BJ (cell line): Measurements from ENCODE around the gene AK9. TPM values are rescaled to one million over a fixed set of nuclear protein-coding genes. Genes with fewer than 3 reads are reported as not detected.

Experiments used
- CTCF ChIA-PET: fragments of 350-600 bp; formaldehyde crosslinking; extraction: SDS; loops from one replicate; lab custom pipeline; 2021; ENCODE audit warnings: antibody characterized with exemption, inconsistent platforms; lab: Yijun Ruan, JAX
- POLR2A ChIA-PET: fragments of 300-600 bp; sonication (Branson Sonifier 250); formaldehyde crosslinking; extraction: SDS; loops from one replicate; lab custom pipeline; 2021; ENCODE audit warnings: antibody characterized with exemption; lab: Charles Lee
- DNase-seq: peaks from one replicate; pipeline ENCODE4 v3.0.0-alpha.2; 2011; ENCODE audit warnings: low read depth
- H3K27me3 ChIP-seq: 2 replicates; pipeline ENCODE4 v1.6.0; 2011; ENCODE audit warnings: low read length; ENCODE audit not compliant: control insufficient read depth, insufficient read depth
- H3K36me3 ChIP-seq: 2 replicates; pipeline ENCODE4 v1.5.1; 2011; ENCODE audit warnings: low read length; ENCODE audit not compliant: control insufficient read depth, insufficient read depth
- H3K4me3 ChIP-seq: 2 replicates; pipeline ENCODE4 v1.5.1; 2011; ENCODE audit warnings: low read depth, mild to moderate bottlenecking, control low read depth, low read length
- polyA plus RNA-seq: library from polyadenylated mRNA; depleted of rRNA; stranded (reverse); fragments of >200 nt; gene quantifications from 2 replicates; pipeline ENCODE4 v1.2.3, GENCODE V29; 2011
- TF ChIP-seq, protein P1 (sequence below): IDR thresholded peaks from 2 replicates; pipeline ENCODE4 v1.5.1; 2011; ENCODE audit warnings: low read depth, mild to moderate bottlenecking, control low read depth, inconsistent platforms, low read length, moderate library complexity; ENCODE audit not compliant: insufficient read depth

The AK9 gene
- polyA plus RNA-seq, 1 experiment: 1.3 TPM

DNA sequence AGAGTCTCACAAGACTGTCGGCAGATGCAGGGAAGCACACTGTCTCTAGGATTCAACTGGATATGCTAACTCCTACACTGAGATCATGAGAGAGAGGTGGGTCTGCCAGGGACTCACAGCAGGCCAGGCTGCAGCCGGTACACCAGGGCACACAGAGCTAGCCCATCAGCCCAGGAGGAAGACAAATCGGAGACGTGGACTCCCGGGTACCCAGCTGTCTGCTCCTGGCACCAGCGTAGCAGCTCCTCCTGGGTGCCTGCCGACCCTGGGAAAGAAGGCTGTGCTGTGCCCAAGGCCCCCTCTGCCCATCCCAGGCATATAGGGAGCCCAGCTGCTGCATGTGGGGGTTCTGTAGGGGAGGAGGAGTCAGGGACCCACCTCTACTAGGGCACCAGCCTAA, 242.4 kb downstream of the AK9 start:
- ChIA-PET POLR2A (no interaction called here), CTCF (no interaction called here)
- TF ChIP-seq, protein P1, sequence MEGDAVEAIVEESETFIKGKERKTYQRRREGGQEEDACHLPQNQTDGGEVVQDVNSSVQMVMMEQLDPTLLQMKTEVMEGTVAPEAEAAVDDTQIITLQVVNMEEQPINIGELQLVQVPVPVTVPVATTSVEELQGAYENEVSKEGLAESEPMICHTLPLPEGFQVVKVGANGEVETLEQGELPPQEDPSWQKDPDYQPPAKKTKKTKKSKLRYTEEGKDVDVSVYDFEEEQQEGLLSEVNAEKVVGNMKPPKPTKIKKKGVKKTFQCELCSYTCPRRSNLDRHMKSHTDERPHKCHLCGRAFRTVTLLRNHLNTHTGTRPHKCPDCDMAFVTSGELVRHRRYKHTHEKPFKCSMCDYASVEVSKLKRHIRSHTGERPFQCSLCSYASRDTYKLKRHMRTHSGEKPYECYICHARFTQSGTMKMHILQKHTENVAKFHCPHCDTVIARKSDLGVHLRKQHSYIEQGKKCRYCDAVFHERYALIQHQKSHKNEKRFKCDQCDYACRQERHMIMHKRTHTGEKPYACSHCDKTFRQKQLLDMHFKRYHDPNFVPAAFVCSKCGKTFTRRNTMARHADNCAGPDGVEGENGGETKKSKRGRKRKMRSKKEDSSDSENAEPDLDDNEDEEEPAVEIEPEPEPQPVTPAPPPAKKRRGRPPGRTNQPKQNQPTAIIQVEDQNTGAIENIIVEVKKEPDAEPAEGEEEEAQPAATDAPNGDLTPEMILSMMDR: no peak
- DNase-seq: no peak
- peaks cover 44% of the 10 kb centered on the region for H3K36me3 ChIP-seq
- H3K4me3 ChIP-seq: no peak overlapping the region
- no peaks in the 10 kb centered on the region for H3K27me3 ChIP-seq

DNA sequence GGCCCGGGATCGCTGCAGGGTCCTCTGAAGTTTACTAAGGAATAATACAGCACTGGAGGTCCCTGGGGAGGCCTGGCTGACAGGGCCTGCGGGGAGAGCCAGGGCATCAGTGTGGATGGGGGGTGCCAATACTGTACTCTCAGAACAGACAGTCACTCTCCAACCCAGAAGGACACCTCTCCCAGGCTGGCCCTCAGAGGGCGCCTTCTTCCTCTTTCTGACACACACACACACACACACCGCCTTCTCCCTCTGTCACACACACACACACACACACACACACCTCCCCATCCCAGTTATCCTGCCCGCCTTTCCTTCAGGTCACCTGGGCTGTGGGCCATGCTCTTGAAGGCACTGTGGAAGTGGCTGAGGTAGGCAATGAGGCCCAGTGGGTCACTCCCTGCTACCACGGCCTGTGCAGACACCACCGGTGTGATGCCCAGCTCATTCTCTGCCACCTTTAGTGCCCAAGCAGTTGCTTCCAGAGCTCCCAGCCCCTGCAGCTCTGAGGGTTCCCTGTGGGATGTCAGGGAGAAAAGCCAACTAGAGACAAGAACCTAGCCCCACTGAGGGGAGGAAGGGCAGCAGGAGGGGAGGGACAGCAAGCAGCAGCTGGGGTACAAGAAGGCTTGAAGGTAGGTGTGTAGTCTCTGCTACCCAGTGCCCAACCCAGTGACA, 243.0 kb downstream of the AK9 start:
- ChIA-PET POLR2A (no interaction called here), CTCF (no interaction called here)
- Histone ChIP-seq H3K4me3 (no peak overlapping the region), H3K27me3 (no peaks in the 10 kb centered on the region), H3K36me3 (peaks cover 43% of the 10 kb centered on the region)
- no peak for DNase-seq
- TF ChIP-seq, protein P1: no peak

DNA sequence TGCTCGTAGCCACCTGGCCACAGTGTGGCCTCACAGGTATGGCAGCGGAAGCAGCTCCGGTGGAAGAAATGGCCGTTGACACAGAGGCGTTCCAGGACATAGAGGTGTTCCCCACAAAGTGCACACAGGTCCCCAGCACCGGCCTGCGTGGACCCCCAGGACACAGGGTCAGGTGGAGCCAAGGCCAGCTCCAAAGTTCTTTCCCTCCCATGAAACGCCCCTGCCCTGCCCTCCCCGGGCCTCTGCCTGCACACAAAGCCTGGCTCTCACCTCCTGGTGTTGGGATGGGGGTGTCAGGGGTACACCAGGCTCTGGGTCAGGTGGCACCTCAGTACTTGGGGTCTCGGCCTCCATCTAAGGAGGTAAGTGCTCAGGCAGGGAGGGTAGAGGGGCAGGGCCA, 243.9 kb downstream of the AK9 start:
- CTCF ChIA-PET: no interaction called here
- TF ChIP-seq, protein P1: no peak
- H3K36me3 ChIP-seq: peaks cover 47% of the 10 kb centered on the region
- no peak for DNase-seq
- no peaks in the 10 kb centered on the region for H3K27me3 ChIP-seq
- POLR2A ChIA-PET: no interaction called here
- no peak overlapping the region for H3K4me3 ChIP-seq

DNA sequence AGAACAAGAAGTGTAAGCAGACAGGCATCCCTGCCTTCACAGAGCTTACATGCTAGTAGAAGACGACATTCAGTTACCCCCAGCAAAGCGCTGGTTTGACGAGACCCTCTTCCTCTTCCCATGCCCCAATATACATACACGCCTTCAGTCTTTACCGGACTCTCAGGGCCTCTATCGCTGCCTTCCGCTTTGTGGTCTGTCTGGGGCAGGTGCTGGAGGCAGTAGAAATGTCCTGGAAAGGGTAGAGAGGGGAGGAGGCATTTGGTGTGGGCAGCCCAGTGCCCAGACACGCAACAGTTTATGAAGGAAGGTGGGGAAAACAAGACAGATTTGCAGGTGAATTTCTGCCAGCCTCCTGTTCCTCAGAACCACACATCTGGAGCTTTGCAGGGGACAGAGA, 244.5 kb downstream of the AK9 start:
- TF ChIP-seq, protein P1: no peak
- peaks cover 43% of the 10 kb centered on the region for H3K36me3 ChIP-seq
- POLR2A ChIA-PET: no interaction called here

DNA sequence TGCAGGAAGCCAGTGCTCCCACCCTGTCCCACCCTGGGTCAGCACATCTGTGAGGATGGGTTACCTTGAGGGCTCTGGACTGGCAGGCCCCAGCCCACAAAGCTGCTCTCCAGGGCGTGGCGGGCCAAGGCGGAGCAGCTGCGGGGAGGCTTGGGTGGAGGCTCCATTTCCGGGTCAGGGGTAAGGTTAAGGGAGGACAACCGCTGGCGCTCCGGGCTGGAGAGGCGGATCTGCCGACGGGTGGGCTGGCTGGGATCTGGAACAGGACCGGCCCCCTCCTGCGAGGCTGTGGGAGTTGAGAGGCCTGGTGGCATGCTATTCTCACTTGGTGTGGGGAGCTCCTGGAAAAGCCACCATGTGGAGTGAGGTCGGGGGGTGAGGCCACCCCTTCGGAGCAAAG, 244.9 kb downstream of the AK9 start:
- Histone ChIP-seq H3K27me3 (no peaks in the 10 kb centered on the region), H3K36me3 (peaks cover 40% of the 10 kb centered on the region), H3K4me3 (no peak overlapping the region)
- CTCF ChIA-PET: interaction anchor here (2.0 kb wide), 1 partner anchor 8 kb away, joined by 7 read pairs; no protein-coding TSS in a partner anchor
- POLR2A ChIA-PET: no interaction called here
- no peak for DNase-seq
- TF ChIP-seq, protein P1: no peak

More for the DNA sequence above, 244.5 kb downstream of the AK9 start:
- no peak for DNase-seq
- Histone ChIP-seq H3K27me3 (no peaks in the 10 kb centered on the region), H3K4me3 (no peak overlapping the region)
- CTCF ChIA-PET: no interaction called here
